GM18861 (cell line): ENCODE data around the gene JPT2.

Source experiments
- ATAC-seq: cut with Tn5 transposase; IDR thresholded peaks from one replicate; pipeline ENCODE4 v1.9.1; 2021; ENCODE audit not compliant: unreplicated experiment

The JPT2 gene

GRCh38 chr16:1749152-1750117 is 71.4 kb downstream of the JPT2 start:
- ATAC-seq: no peak
